Nephron (organoid): ENCODE results near the gene EFCAB8.

ENCODE experiments used
- H3K27ac Mint-ChIP-seq, 3 experiments: 2 replicates each; pipeline ENCODE4 v1.8.0; 2020; ENCODE audit warnings: mixed read lengths in 3 of 3, mild to moderate bottlenecking in 2 of 3, moderate library complexity in 1 of 3
- H3K27me3 Mint-ChIP-seq: 2 replicates; pipeline ENCODE4 v1.8.0; 2021; ENCODE audit warnings: low read depth, mild to moderate bottlenecking, moderate library complexity, mixed read lengths
- H3K36me3 Mint-ChIP-seq: 2 replicates; pipeline ENCODE4 v1.8.0; 2020; ENCODE audit warnings: low read depth, mixed read lengths
- H3K4me1 Mint-ChIP-seq: 2 replicates; pipeline ENCODE4 v1.8.0; 2020; ENCODE audit warnings: mixed read lengths
- H3K4me3 Mint-ChIP-seq, 3 experiments: 2 replicates each; pipeline ENCODE4 v1.8.0; 2020; ENCODE audit warnings: mild to moderate bottlenecking in 3 of 3, mixed read lengths in 3 of 3, moderate library complexity in 2 of 3
- H3K9me3 Mint-ChIP-seq: 2 replicates; pipeline ENCODE4 v1.8.0; 2020; ENCODE audit warnings: mixed read lengths
- TF ChIP-seq, protein P1 (sequence below), 3 experiments: fragments of 200-600 bp; sonication (generic); IDR thresholded peaks; one replicate each; pipeline ENCODE4 v1.5.0; 2021; ENCODE audit warnings: antibody characterized with exemption in 3 of 3; ENCODE audit not compliant: unreplicated experiment in 3 of 3

Gene EFCAB8

DNA sequence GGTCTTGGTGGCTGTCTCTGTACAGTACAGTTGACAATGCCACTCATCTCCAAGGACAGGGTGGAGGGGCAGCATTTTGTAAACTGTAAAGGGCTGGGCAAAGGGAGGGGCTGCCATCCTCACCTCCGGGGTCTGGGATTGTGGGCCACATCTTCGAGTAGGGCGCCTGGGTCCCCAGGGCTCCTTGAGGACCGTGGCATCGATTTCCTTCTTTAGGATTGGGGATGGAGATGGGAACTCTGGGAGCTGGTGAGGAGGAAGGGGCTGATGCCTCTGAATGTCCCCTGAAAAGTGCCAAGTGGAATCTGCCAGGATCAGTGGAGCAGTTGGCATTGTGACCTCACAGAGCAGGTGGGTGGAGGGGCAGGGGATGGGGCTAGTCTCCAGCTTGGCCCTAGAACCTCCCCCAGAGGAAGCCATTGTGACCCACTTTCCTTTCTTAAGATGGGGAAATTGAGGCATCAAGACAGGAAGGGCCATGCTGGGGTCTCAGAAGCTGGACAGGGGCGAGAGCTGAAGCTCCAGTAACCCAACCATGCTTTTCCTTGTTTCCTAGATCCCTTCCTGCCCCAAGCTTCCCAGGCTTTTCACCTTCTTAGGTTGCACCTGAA is 145.5 kb downstream of the EFCAB8 start, which contains the start of gene SUN5:
Gene SUN5, minus strand, starts transcription at position 293 of the 611 bp plus-strand sequence. Its CDS starts 93 bp downstream, at position 200.
- no peaks in the 10 kb centered on the region for H3K4me1 Mint-ChIP-seq
- no peak within 1 kb of the TSS for H3K27ac Mint-ChIP-seq
- peaks cover 4% of the 10 kb centered on the region for H3K9me3 Mint-ChIP-seq
- H3K27me3 Mint-ChIP-seq: no peaks in the 10 kb centered on the region
- TF ChIP-seq, protein P1, sequence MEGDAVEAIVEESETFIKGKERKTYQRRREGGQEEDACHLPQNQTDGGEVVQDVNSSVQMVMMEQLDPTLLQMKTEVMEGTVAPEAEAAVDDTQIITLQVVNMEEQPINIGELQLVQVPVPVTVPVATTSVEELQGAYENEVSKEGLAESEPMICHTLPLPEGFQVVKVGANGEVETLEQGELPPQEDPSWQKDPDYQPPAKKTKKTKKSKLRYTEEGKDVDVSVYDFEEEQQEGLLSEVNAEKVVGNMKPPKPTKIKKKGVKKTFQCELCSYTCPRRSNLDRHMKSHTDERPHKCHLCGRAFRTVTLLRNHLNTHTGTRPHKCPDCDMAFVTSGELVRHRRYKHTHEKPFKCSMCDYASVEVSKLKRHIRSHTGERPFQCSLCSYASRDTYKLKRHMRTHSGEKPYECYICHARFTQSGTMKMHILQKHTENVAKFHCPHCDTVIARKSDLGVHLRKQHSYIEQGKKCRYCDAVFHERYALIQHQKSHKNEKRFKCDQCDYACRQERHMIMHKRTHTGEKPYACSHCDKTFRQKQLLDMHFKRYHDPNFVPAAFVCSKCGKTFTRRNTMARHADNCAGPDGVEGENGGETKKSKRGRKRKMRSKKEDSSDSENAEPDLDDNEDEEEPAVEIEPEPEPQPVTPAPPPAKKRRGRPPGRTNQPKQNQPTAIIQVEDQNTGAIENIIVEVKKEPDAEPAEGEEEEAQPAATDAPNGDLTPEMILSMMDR (IDR thresholded peaks at IDR 0.05; ENCODE audit: unreplicated experiment in 3 of 3): no peak
- H3K36me3 Mint-ChIP-seq: no peaks in the 10 kb centered on the region
- H3K4me3 Mint-ChIP-seq: no peak within 1 kb of the TSS

DNA sequence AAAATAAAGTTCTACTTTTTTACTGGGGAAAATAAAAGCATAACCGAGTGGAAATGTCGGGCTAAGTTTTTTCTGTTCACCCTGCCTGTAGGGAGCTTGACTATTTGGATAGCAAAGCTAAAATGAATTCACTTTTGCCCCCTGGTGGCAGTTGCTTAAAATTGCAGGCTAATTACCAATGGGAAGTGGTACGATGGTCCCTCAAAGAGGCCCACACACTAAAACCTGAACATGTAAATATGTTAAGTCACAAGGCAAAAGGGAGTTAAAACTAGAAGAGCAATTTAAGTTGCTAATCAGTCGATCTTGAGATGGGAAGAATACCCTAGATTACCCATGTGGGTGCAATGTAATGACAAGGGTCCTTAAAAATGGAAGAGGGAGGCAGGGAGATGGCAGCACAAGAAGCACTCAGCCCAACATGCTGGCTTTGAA is 146.4 kb downstream of the EFCAB8 start:
- no peaks in the 10 kb centered on the region for H3K27me3 Mint-ChIP-seq
- H3K36me3 Mint-ChIP-seq: no peaks in the 10 kb centered on the region
- peaks cover 4% of the 10 kb centered on the region for H3K9me3 Mint-ChIP-seq
- TF ChIP-seq, protein P1 (IDR thresholded peaks at IDR 0.05; ENCODE audit: unreplicated experiment in 3 of 3): peak; percentile 8 to 19 (median 14)
- no peak overlapping the region for H3K27ac Mint-ChIP-seq
- no peaks in the 10 kb centered on the region for H3K4me1 Mint-ChIP-seq
- no peak overlapping the region for H3K4me3 Mint-ChIP-seq

DNA sequence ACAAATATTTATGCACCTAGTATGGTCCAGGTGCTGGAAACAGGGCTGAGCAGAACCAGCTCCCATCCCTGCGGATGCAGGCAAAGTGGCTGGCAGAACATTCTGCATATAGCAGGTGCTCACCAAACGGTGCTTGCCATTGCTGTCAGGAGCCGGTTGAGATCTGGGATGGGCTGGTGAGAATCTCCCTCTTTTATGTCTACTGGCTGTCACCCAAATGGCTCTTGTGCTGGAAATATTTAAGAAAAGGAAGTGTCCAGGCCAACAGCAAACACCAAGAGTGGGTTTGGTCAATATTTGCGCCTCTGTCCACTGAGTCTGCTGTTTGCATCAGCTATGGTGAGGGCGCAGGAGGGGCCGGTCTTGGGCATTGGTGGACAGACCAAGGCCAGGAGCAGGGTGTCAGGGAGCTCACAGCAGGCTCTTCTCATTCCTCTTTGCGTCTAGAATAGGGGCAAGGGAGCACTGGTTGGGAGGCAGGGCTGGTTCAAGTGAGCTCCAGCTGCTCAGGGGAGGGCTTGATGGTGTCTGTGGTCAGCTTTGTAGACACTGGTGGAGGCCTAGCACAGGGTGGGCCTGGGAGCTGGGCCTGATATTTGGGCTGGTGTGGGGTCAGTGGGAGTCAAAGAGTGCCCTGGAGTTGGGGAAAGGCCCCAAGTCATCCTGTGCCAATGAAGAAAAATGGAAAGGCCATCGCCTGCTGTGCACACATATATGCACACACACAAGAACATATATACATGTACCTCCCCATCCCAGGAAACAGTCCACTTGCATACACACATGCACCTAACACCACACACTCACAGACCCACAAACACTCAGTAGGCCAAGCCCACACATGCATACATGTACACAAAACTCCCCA is 147.4 kb downstream of the EFCAB8 start:
- Mint-ChIP-seq H3K4me3 (no peak overlapping the region), H3K27ac (no peak overlapping the region), H3K4me1 (no peaks in the 10 kb centered on the region), H3K36me3 (no peaks in the 10 kb centered on the region), H3K27me3 (no peaks in the 10 kb centered on the region), H3K9me3 (peaks cover 4% of the 10 kb centered on the region)
- TF ChIP-seq, protein P1 (IDR thresholded peaks at IDR 0.05; ENCODE audit: unreplicated experiment in 3 of 3): no peak

DNA sequence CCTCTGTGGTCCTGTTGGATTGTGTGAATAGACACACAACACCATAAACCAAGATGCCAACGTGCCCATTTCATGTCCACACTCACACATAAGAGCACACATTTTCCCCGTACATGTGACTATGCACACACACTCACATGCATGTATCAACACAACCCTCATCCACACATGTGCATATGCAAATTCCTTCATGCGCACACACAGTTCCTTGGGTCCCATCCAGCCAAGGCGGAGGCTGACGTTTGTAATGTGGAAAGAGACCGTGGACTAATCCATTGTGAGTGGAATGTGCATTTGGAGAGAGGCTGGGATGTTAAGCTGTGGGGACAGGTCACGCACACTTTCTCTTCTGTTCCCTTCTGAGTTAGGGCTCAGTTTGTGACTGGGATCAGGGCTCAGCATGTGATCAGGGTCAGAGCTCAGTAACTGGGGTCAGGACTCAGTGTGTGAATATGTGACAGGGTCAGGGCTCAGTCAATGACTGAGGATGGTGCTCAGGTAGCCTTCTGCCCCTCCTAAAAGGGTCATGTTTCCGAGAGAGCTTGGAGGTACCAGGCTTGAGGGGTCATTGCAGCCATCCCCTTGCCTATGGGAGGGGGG is 148.2 kb downstream of the EFCAB8 start:
- no peaks in the 10 kb centered on the region for H3K36me3 Mint-ChIP-seq
- TF ChIP-seq, protein P1 (IDR thresholded peaks at IDR 0.05; ENCODE audit: unreplicated experiment in 3 of 3): no peak
- H3K4me3 Mint-ChIP-seq: no peak overlapping the region
- H3K9me3 Mint-ChIP-seq: peaks cover 4% of the 10 kb centered on the region
- peaks cover 2% of the 10 kb centered on the region for H3K27me3 Mint-ChIP-seq
- no peak overlapping the region for H3K27ac Mint-ChIP-seq
- H3K4me1 Mint-ChIP-seq: no peaks in the 10 kb centered on the region

DNA sequence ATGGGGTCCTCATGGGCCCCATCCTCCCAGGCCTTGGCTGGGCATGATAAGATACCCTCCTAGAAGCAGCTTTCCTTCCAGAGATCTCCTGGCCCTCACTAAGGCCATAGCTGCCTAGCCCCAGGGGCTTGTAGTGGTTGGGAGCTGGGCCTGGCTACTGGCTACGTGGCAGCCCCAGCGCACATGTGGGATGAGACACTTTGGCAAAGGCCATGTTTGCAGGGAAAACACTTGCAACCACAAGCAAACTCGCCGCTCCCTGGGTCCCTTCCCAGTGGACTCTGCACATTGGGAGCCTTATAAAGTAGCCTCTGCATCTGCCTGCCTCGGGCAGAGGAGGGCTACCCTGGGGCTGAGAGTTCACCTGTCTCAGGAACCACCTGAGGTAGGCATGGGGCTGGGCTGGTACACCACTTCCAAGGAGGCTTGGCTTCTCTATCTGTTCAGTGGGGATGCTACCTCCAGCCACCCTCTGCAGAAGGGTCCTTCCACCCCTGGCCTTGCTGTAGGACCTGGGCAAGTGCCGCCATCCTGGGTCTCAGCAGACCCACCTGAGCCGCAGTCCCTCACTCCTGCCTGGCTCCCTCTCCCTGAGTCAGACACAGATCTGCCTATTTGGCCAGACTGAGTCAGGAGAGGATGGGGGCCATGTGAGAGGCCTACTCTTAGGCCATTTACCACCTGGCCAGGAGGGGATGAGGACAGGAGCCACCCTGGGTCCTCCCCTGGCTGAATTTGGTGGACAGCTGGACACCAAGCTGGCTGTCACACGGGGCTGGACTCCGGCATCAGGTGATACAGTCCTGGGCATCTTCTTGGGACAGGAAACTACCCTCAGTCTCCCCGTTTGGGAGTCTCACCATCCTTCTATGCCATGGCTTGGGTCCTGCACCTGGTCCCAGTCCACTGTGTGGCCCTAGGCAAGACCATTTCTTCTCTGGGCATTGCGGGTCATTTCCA is 148.9 kb downstream of the EFCAB8 start, which contains the start of gene BPIFB2:
Gene BPIFB2, plus strand, starts transcription at position 329 of the 960 bp plus-strand sequence. CDS start 871 bp downstream, outside the sequence.
- Mint-ChIP-seq H3K4me1 (no peaks in the 10 kb centered on the region), H3K9me3 (peaks cover 4% of the 10 kb centered on the region), H3K27ac (no peak within 1 kb of the TSS), H3K4me3 (no peak within 1 kb of the TSS), H3K27me3 (peaks cover 5% of the 10 kb centered on the region), H3K36me3 (no peaks in the 10 kb centered on the region)
- TF ChIP-seq, protein P1 (IDR thresholded peaks at IDR 0.05; ENCODE audit: unreplicated experiment in 3 of 3): no peak
